GM21528 (cell line): ENCODE measurements around the gene LAS1L.
"Not testable (repeated sequence)": the region's sequence is repeated elsewhere in the genome, so short reads cannot be mapped to it uniquely, and the experiment has no call there.

Source experiments
- ATAC-seq: cut with Tn5 transposase; IDR thresholded peaks from one replicate; pipeline ENCODE4 v1.9.1; 2021; ENCODE audit warnings: mild to moderate bottlenecking, moderate library complexity; ENCODE audit not compliant: unreplicated experiment, low FRiP score

The LAS1L gene

DNA sequence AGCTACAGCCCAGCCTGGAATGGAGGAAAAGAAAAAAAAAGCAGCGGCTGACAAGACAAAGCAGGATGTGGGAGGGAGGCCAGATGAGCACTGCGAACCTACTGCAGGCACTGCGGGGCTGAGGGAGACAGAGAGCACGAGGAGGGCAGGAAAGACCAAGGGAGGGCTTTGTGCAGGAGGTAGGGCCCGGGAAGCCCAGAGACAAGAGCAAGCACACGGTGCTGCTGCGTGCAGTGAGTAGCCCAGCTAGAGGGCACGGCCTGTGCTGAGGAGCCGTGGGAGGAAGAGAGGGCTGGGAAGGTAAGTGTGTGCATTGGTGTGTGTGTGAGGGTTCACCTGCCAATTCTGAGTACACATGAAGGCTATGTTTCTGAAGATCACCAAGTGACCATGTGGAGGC lies 15.6 kb downstream of the LAS1L start:
- not testable (repeated sequence) for ATAC-seq

DNA sequence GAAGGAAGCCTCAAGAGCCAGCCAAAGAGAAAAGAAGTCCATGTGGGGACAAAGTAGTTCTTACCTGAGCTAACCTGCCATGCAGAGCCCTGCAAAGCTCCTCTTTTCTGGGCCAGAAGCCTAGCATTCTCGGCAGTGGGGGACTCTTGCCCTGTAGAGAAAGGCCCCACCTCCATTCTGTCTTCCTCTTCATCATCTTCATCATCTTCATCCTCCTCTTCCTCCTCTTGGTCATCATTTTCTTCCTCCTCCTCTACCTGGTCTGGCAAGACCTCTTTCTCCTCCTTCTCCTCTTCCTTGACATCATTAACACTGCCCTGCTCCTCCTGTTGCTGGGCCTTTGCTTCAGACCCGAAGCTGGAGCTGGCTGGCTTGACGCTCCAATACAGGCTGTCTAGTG lies 16.7 kb downstream of the LAS1L start:
- no peak for ATAC-seq

DNA sequence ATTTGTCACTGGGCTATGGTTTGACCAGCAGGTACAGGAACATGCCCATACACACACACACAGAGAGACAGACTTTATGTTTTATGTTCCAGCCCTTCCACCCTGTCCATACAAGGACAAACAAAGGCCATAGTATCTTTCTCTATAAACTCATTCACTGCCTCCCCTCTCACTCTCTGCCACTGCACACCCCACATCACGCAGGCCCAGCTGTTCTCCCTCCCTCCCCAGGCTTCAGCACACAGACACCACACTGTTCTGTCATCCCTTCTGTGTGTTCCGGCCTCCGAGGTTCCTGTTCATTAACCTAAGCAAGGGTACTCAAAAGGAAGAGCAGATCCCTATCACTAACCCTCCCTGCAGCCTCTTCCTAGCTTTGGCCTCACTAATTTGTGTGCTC lies 17.8 kb downstream of the LAS1L start:
- no peak for ATAC-seq

DNA sequence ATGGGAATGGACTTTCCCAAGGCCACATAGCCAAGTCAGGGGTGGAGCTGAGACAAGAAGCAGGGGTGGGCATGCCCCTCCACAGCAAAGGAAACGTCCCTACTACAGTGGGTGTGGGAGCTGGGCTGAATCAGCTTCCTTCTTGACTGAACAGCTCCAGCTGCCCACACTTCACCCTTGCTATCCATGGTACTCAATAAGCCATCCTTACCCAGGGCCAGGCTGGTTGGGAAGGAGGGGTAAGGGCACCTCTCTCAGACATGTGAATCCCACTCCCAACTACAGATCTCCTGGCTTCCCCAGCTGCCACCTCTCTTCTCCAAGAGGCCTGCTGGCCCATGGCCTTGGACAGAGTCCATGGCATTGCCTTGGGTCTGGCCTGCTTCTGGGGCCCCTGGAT lies 21.0 kb downstream of the LAS1L start:
- no peak for ATAC-seq

DNA sequence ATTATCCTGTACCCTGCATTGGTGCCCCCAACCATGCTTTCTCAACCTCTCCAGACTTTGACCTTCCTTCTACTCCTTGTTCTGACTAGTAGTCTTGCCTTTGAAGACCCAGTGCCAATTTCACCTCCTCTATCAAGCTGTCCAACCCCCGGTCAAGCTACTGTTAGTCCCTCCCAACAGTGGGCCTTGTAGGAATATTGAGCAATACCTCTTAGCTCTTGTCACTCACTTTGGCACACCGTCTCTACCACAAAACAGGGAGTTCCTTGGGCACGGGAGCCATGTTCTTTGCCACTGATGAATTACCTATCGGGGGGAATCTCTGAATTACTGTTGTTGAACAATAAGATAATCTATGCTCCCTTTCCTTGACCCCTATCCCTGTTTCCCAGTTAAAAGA lies 25.2 kb downstream of the LAS1L start:
- ATAC-seq, result no peak

DNA sequence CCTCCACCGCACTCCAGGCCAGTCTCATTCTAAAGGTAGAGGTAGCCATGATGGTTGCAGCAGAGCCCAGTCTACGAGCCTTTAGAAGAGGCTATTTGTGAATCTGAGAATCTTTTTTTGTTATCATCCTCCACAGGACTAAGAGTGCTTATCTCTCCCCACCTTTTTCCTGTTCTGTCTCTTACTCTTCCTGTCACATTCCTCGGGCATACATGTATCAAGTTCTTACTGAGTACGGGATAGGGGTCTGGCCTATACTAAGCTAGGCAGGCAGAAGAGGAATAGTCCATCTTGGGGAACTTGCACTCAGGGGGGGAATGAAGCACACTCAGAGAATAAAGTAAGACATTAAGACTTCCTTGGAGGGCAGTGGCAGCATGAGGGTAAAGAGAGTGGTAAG lies 25.7 kb downstream of the LAS1L start:
- ATAC-seq, result no peak

DNA sequence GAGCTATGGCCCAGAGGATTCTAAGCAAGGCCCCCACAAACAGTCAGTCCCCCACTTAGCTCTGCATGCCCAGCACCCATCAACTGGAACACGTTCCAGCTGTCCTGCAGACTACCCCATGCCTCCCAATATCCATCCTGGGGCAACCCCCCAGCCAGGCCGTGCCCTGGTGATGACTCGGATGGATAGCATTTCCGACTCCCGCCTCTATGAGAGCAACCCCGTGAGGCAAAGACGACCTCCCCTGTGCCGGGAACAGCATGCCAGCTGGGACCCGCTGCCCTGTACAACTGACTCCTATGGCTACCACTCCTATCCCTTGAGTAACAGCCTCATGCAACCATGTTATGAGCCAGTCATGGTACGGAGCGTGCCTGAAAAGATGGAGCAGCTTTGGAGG lies 32.0 kb downstream of the LAS1L start:
- no peak for ATAC-seq

DNA sequence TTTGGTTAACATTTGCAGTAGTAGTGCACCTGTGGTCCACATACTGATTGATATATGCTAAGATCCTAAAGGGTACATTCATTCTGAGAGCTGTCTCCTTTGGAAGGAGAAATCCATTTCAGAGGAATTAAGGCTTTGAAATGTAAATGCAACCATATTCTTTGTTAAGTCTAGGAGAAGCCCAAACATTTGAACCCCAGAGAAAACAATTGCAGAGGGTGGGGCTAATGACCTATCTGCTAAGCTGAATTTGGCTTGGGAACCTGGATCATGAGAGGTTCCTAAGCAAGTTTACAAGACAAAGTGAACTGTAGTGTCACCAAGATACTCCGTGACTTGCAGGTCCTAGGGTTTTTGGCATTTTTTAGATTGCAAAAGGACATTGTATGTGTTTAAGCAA lies 41.2 kb downstream of the LAS1L start:
- ATAC-seq, result no peak

DNA sequence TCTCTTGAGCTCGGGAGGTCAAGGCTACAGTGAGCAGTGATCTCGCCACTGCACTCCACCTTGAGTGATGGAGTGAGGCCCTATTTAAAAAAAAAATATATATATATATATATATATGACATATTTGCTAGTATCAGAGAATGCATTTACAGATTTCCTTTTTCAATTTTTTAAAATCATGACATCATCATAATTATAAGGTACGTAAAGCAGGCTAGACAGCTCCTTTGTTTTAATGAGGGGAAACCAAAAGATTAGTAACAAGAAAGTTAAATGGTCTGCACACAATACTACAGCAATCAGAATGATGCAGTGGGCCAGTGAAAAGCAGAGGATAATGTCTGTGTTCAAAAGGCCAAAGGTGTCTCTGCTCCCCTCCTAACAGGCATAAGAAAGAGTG lies 43.0 kb downstream of the LAS1L start:
- no peak for ATAC-seq

DNA sequence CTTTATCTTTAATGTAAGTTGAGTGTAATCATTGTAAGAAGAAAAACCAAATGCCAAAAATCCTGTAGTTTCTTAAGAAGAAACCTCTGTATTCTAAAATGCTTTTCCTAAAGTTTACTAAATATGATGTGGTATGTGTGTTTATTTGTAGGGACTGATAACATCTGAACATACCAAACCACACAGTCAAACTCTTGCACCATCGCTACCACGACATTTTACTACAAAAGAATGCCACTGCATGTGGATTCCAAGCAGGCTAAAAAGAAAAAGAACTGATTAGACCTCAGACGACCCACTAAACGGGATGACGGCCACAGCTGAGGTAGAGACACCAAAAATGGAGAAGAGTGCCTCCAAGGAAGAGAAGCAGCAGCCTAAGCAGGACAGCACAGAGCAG lies 46.1 kb downstream of the LAS1L start:
- ATAC-seq, result no peak

DNA sequence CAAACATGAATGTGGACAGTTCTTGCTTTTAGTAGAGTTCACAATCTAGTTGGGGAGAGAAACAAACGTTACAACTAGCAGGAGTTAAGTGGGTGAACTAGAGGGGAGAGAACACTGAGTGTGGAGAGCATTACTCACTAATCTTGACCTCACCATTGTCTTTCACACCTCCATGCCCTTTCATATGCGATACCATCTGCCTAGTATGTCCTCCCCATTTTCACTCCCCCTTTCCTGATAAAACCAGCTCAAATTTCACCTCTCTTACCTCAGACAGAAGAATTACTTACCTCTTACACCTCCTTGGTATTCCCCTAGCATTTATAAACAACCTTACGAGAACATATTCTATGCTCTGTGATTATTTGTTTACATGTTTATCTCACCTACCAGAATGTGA lies 53.6 kb downstream of the LAS1L start:
- ATAC-seq, result no peak

DNA sequence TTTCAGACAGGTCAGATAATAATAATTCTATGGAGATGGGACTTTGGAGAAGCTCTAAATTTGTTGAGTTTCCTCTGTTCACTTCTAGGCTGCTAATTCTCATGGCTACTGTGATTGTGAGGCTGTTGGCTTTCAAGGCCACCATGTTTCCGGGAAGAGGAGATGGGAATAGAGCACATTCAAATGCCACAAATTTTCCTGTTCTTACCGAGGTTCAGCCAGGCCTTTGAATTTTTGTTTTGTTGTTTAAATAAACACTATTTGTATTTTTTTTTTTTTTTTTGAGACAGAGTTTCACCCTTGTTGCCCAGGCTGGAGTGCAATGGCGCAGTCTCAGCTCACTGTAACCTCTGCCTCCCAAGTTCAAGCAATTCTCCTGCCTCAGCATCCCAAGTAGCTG lies 55.5 kb downstream of the LAS1L start:
- ATAC-seq, result not testable (repeated sequence)

DNA sequence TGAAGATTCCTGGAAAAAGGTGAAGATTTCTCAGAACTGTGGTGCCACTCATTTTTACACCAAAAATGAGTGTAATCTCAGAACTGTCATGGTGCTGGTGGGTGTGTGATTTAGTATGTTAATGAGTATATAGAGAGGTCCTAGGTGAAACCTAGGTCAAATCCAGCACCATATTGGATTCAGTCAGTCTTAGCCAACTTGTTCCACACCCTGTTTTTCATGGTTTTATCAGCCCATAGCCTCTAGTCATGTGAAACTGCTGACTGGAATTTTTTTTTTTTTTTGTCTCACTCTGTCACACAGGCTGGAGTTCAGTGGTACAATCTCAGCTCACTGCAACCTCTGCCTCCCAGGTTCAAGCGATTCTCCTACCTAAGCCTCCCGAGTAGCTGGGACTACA lies 58.0 kb downstream of the LAS1L start:
- no peak for ATAC-seq

DNA sequence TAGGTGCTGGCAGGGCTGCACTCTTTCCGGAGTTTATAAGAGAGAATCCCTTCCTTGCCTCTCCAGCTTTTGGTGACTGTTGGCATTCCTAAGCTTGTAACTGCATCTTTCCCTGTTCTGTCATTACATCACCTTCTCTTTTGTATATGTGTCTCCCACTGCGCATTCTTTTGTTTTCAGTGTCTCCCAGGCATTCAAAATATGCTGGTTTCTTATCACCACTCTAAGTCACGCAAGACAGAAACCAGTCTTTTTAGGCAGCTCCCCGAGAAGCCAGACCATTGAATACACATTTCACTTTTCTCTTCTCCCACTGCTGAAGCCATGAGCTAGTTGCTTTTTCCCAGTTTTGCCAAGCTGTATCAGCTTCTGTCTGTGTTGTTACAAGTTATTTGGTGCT lies 71.0 kb downstream of the LAS1L start:
- no peak for ATAC-seq
